A673 (cell line): ENCODE results near the gene TMEM63B. TPM values are rescaled to one million over a fixed set of nuclear protein-coding genes. Genes with fewer than 3 reads are reported as not detected.

Source experiments
- BruUV-seq: library from RNA; stranded (reverse); fragments of 400-500 nt; replicated peaks from 2 replicates; lab custom pipeline; 2021; lab: Mats Ljungman, UMichigan
- CTCF ChIA-PET: fragments of 300-600 bp; sonication (Branson Sonifier 250); formaldehyde crosslinking; loops from one replicate; lab custom pipeline; 2022; ENCODE audit warnings: antibody characterized with exemption; lab: Charles Lee
- POLR2A ChIA-PET: fragments of 300-600 bp; sonication (Branson Sonifier 250); formaldehyde crosslinking; loops from one replicate; lab custom pipeline; 2022; ENCODE audit warnings: antibody characterized with exemption; ENCODE audit not compliant: low non-redundant PET; lab: Charles Lee
- DNase-seq: peaks from one replicate; pipeline ENCODE4 v3.0.0-alpha.2; 2015; ENCODE audit warnings: low spot score
- H3K27ac ChIP-seq: fragments of 200-600 bp; sonication (generic); 2 replicates; pipeline ENCODE4 v1.5.1; 2016; ENCODE audit warnings: mixed run types, low read depth, mild to moderate bottlenecking, mixed read lengths, antibody characterized with exemption, low read length; ENCODE audit not compliant: poor library complexity, severe bottlenecking
- H3K27me3 ChIP-seq: fragments of 200-600 bp; sonication (generic); replicated peaks from 2 replicates; pipeline ENCODE4 v1.6.1; 2017; ENCODE audit warnings: mixed run types, low read depth, mild to moderate bottlenecking, mixed read lengths, antibody characterized with exemption, low read length; ENCODE audit not compliant: insufficient read depth, poor library complexity
- H3K36me3 ChIP-seq: fragments of 200-600 bp; sonication (generic); 2 replicates; pipeline ENCODE4 v1.6.1; 2016; ENCODE audit warnings: mixed run types, mild to moderate bottlenecking, mixed read lengths, antibody characterized with exemption, low read length; ENCODE audit not compliant: insufficient read depth, poor library complexity, severe bottlenecking
- H3K4me1 ChIP-seq: fragments of 200-600 bp; sonication (generic); 2 replicates; pipeline ENCODE4 v1.6.1; 2017; ENCODE audit warnings: mixed run types, mild to moderate bottlenecking, mixed read lengths, antibody characterized with exemption, low read length; ENCODE audit not compliant: insufficient read depth, poor library complexity, severe bottlenecking
- H3K4me3 ChIP-seq: fragments of 200-600 bp; sonication (generic); 2 replicates; pipeline ENCODE4 v1.5.1; 2016; ENCODE audit warnings: low read depth, mixed run types, mild to moderate bottlenecking, mixed read lengths, low read length; ENCODE audit not compliant: poor library complexity, severe bottlenecking
- H3K9me3 ChIP-seq: fragments of 200-600 bp; sonication (generic); 2 replicates; pipeline ENCODE4 v1.6.1; 2016; ENCODE audit warnings: mixed run types, low read depth, mild to moderate bottlenecking, mixed read lengths, antibody characterized with exemption, low read length; ENCODE audit not compliant: poor library complexity, severe bottlenecking
- EZH2 ChIP-seq: fragments of 200-600 bp; sonication (generic); IDR thresholded peaks from 2 replicates; pipeline ENCODE4 v1.6.1; 2017; ENCODE audit warnings: borderline replicate concordance, low read depth, mild to moderate bottlenecking, mixed read lengths, antibody characterized with exemption, low read length; ENCODE audit not compliant: poor library complexity, severe bottlenecking
- intact Hi-C: fragments of 100-400 bp; cut with micrococcal nuclease; formaldehyde crosslinking; loops from one replicate; pipeline ENCODE4 v1.10.0; 2022; ENCODE audit not compliant: unreplicated experiment
- total RNA-seq: library from RNA; stranded (reverse); gene quantifications from 2 replicates; pipeline ENCODE4 v1.2.3, GENCODE V29; 2021
- TF ChIP-seq, protein P1 (sequence below): fragments of 300-800, 200-600 bp; sonication (generic); conservative IDR thresholded peaks from 2 replicates; pipeline ENCODE4 v1.5.1; 2017; ENCODE audit warnings: low read depth, mild to moderate bottlenecking, antibody characterized with exemption, low read length, moderate library complexity, mixed read lengths

TMEM63B gene
- total RNA-seq, 1 experiment from 2014 or later, result 32.0 TPM

DNA sequence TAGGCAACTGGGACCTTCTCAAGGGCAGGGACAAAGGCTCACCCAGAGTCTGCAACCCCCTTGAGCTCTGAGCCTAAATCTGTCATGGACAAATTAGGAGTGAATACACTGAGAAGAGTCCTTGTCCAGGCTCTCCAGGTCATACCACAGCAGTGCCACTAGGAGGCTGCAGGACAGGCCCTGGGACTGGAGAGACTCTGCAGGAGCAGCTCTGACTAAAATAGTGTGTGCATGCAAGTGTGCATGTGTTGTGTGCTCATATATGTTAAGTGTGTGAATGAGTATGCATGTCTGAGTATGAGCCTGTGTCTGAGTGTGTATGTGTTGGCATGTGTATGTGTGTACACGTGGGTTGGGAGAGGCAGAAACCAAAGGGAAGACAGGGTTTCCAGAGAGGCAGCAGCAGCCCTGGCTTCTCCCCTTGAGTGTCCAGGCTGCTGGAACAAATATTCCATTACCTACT is 27.2 kb upstream of the TMEM63B start:
- CTCF ChIA-PET, result interaction anchor here (0.7 kb wide), 1 partner anchor 20 kb away, joined by 3 read pairs; no protein-coding TSS in a partner anchor
- Histone ChIP-seq H3K27ac (no peak overlapping the region), H3K4me3 (no peak overlapping the region), H3K9me3 (no peaks in the 10 kb centered on the region), H3K27me3 (no peaks in the 10 kb centered on the region), H3K36me3 (peaks cover 26% of the 10 kb centered on the region), H3K4me1 (no peaks in the 10 kb centered on the region)
- DNase-seq, result peak; percentile 33
- no TSS peak for BruUV-seq
- POLR2A ChIA-PET, result no interaction called here
- TF ChIP-seq, protein P1, sequence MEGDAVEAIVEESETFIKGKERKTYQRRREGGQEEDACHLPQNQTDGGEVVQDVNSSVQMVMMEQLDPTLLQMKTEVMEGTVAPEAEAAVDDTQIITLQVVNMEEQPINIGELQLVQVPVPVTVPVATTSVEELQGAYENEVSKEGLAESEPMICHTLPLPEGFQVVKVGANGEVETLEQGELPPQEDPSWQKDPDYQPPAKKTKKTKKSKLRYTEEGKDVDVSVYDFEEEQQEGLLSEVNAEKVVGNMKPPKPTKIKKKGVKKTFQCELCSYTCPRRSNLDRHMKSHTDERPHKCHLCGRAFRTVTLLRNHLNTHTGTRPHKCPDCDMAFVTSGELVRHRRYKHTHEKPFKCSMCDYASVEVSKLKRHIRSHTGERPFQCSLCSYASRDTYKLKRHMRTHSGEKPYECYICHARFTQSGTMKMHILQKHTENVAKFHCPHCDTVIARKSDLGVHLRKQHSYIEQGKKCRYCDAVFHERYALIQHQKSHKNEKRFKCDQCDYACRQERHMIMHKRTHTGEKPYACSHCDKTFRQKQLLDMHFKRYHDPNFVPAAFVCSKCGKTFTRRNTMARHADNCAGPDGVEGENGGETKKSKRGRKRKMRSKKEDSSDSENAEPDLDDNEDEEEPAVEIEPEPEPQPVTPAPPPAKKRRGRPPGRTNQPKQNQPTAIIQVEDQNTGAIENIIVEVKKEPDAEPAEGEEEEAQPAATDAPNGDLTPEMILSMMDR, result peak; percentile 47
- no peak for TF ChIP-seq EZH2
- intact Hi-C loops, result no loop called here

DNA sequence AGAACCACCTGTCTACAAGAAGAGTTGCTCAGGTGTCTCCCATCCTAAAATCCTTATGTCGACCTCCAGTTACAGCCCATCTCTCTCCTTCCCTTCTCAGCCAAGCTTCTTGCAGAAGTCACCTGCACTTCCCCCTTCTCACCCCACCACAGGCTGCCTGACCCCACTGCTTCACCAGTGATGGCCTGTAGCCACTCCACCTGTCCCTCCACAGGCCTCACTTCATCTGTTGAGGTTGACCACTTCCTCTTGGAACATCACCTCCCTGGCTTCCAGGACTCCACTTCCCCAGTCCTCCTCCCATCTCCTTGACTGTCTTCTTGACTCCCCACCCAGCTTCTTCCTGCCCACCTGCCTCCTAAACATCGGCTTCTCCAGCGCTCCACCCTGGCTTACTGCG is 25.5 kb upstream of the TMEM63B start:
- Histone ChIP-seq H3K36me3 (peaks cover 29% of the 10 kb centered on the region), H3K4me3 (no peak overlapping the region), H3K4me1 (no peaks in the 10 kb centered on the region), H3K9me3 (no peaks in the 10 kb centered on the region), H3K27me3 (no peaks in the 10 kb centered on the region), H3K27ac (peak overlapping the region; percentile 1)
- ChIA-PET POLR2A (no interaction called here), CTCF (no interaction called here)
- BruUV-seq, result no TSS peak
- DNase-seq, result no peak
- intact Hi-C loops, result no loop called here
- TF ChIP-seq, protein P1, result no peak

DNA sequence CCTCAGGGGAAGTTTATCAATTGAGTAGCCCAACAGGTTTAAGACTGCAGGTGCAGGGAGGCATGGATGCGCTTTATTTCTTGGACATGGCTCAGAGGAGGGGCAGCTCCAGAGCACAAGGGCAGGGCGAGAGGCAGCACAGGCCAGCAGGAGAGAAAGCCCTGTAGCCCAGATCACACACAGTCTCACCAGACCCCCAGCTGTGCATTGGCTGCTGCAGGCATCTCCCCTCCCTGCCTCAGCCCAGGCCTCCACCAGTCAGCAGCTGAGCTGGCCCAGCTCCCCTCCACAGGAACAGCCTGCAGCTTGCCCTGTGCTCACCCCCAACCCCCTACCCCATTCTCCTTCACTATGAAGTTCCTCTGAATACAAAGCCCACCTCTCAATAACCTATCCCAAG is 24.8 kb upstream of the TMEM63B start:
- ChIA-PET CTCF (no interaction called here), POLR2A (no interaction called here)
- TF ChIP-seq, protein P1, result no peak
- TF ChIP-seq EZH2, result no peak
- H3K36me3 ChIP-seq, result peaks cover 29% of the 10 kb centered on the region
- H3K9me3 ChIP-seq, result no peaks in the 10 kb centered on the region
- no TSS peak for BruUV-seq
- intact Hi-C loops, result no loop called here
- H3K27ac ChIP-seq, result no peak overlapping the region
- H3K4me1 ChIP-seq, result no peaks in the 10 kb centered on the region
- no peak for DNase-seq
- no peak overlapping the region for H3K4me3 ChIP-seq
- H3K27me3 ChIP-seq, result no peaks in the 10 kb centered on the region
